H1 (cell line): ENCODE results near the gene CDPF1. TPM values are rescaled to one million over a fixed set of nuclear protein-coding genes. Genes with fewer than 3 reads are reported as not detected.

Source experiments
- CTCF ChIA-PET: fragments of 300-600 bp; sonication (Branson Sonifier 250); formaldehyde crosslinking; loops from one replicate; lab custom pipeline; 2021; ENCODE audit not compliant: partially characterized antibody; lab: Charles Lee
- POLR2A ChIA-PET: fragments of 300-600 bp; sonication (Branson Sonifier 250); formaldehyde crosslinking; loops from one replicate; lab custom pipeline; 2021; ENCODE audit warnings: inconsistent platforms; ENCODE audit not compliant: partially characterized antibody; lab: Charles Lee
- DNase-seq, 2 experiments: peaks; one replicate each; pipeline versions ENCODE4 v3.0.0 to v3.0.0-alpha.2; 2010 to 2022; ENCODE audit warnings: low spot score in 2 of 2, low read depth in 1 of 2, mixed read lengths in 1 of 2
- FAIRE-seq: peaks from 2 replicates; lab custom pipeline; 2011; peaks lifted over from hg19 to GRCh38; lab: Jason Lieb, UNC
- H2AFZ ChIP-seq: 2 replicates; pipeline ENCODE4 v1.8.1; 2012; ENCODE audit warnings: low read length, inconsistent platforms
- H2AK5ac ChIP-seq: 2 replicates; pipeline ENCODE4 v1.6.1; 2013; ENCODE audit warnings: low read depth, low read length
- H2BK120ac ChIP-seq: replicated peaks from 2 replicates; pipeline ENCODE3; 2013; ENCODE audit warnings: low read depth, low read length, inconsistent platforms
- H2BK12ac ChIP-seq: 2 replicates; pipeline ENCODE4 v1.6.1; 2013; ENCODE audit warnings: low read depth, low read length
- H2BK15ac ChIP-seq: 2 replicates; pipeline ENCODE4 v1.6.1; 2013; ENCODE audit warnings: low read length
- H2BK20ac ChIP-seq: 2 replicates; pipeline ENCODE4 v1.6.1; 2013; ENCODE audit warnings: low read length
- H2BK5ac ChIP-seq: 2 replicates; pipeline ENCODE4 v1.6.1; 2013; ENCODE audit warnings: low read depth, low read length
- H3K14ac ChIP-seq: 2 replicates; pipeline ENCODE4 v1.6.1; 2013; ENCODE audit warnings: inconsistent platforms; ENCODE audit not compliant: insufficient read length
- H3K18ac ChIP-seq: 2 replicates; pipeline ENCODE4 v1.6.1; 2013; ENCODE audit warnings: low read length; ENCODE audit errors: extremely low read depth
- H3K23ac ChIP-seq: 2 replicates; pipeline ENCODE4 v1.6.1; 2013; ENCODE audit warnings: inconsistent platforms; ENCODE audit not compliant: insufficient read length
- H3K23me2 ChIP-seq: 2 replicates; pipeline ENCODE4 v1.6.1; 2013; ENCODE audit warnings: low read depth, low read length
- H3K27ac ChIP-seq: 2 replicates; pipeline ENCODE4 v1.6.1; 2011; ENCODE audit warnings: low read depth, low read length, inconsistent platforms
- H3K27me3 ChIP-seq, 4 experiments: replicated peaks in 1 of 4; 1 replicate in 1 of 4; 2 replicates in 3 of 4; pipeline versions ENCODE4 v1.6.1 to v1.8.1; 2011 to 2013; ENCODE audit warnings: low read length in 3 of 4, mild to moderate bottlenecking in 3 of 4, inconsistent platforms in 2 of 4, mixed read lengths in 2 of 4, moderate library complexity in 1 of 4; ENCODE audit not compliant: control insufficient read depth in 3 of 4, insufficient read depth in 3 of 4; ENCODE audit errors: extremely low read depth in 1 of 4
- H3K36me3 ChIP-seq, 4 experiments: 2 replicates each; pipeline versions ENCODE4 v1.6.1 to v1.8.1; 2011 to 2013; ENCODE audit warnings: mild to moderate bottlenecking in 4 of 4, low read length in 3 of 4, moderate library complexity in 2 of 4, control low read depth in 1 of 4, inconsistent platforms in 1 of 4; ENCODE audit not compliant: insufficient read depth in 4 of 4, control insufficient read depth in 2 of 4
- H3K4ac ChIP-seq: replicated peaks from 2 replicates; pipeline ENCODE3; 2013; ENCODE audit warnings: low read length, low read depth, mixed read lengths, inconsistent platforms; ENCODE audit not compliant: insufficient read length
- H3K4me1 ChIP-seq, 4 experiments: replicated peaks in 1 of 4; 1 replicate in 1 of 4; 2 replicates in 3 of 4; pipeline versions ENCODE4 v1.6.1 to v1.8.1; 2011 to 2013; ENCODE audit warnings: low read length in 3 of 4, inconsistent platforms in 2 of 4, mixed read lengths in 1 of 4; ENCODE audit not compliant: insufficient read depth in 4 of 4, control insufficient read depth in 3 of 4
- H3K4me2 ChIP-seq, 2 experiments: 2 replicates each; pipeline versions ENCODE4 v1.6.1 to v1.8.1; 2011 to 2013; ENCODE audit warnings: low read depth in 2 of 2, low read length in 2 of 2, control low read depth in 1 of 2, inconsistent platforms in 1 of 2, mild to moderate bottlenecking in 1 of 2; ENCODE audit not compliant: insufficient read depth in 1 of 2
- H3K4me3 ChIP-seq, 4 experiments: fragments of 200-600, 300-600 bp in 1 of 4; sonication (generic), shearing (Covaris generic), sonication (Bioruptor Twin) in 1 of 4; 2 replicates each; pipeline versions ENCODE4 v1.5.1 to v1.8.1; 2011 to 2016; ENCODE audit warnings: low read length in 4 of 4, low read depth in 3 of 4, control low read depth in 2 of 4, inconsistent platforms in 2 of 4, mild to moderate bottlenecking in 2 of 4, mixed read lengths in 1 of 4, moderate library complexity in 1 of 4; ENCODE audit not compliant: insufficient read depth in 2 of 4; ENCODE audit errors: extremely low read depth in 1 of 4
- H3K56ac ChIP-seq: replicated peaks from 2 replicates; pipeline ENCODE3; 2013; ENCODE audit warnings: low read depth, mild to moderate bottlenecking, mixed read lengths, low read length, inconsistent platforms; ENCODE audit not compliant: insufficient read length
- H3K79me1 ChIP-seq: 2 replicates; pipeline ENCODE4 v1.6.1; 2013; ENCODE audit warnings: low read depth, low read length, control low read depth
- H3K79me2 ChIP-seq, 2 experiments: 2 replicates each; pipeline versions ENCODE4 v1.6.1 to v1.8.1; 2012 to 2013; ENCODE audit warnings: low read length in 2 of 2, mild to moderate bottlenecking in 2 of 2, inconsistent platforms in 1 of 2; ENCODE audit not compliant: insufficient read depth in 2 of 2, control insufficient read depth in 1 of 2
- H3K9ac ChIP-seq, 4 experiments: replicated peaks in 1 of 4; 1 replicate in 1 of 4; 2 replicates in 3 of 4; pipeline versions ENCODE4 v1.6.1 to v1.8.1; 2011 to 2013; ENCODE audit warnings: low read depth in 3 of 4, low read length in 3 of 4, control low read depth in 2 of 4, mild to moderate bottlenecking in 2 of 4, moderate library complexity in 2 of 4, inconsistent platforms in 1 of 4; ENCODE audit errors: extremely low read depth in 1 of 4
- H3K9me3 ChIP-seq, 2 experiments: 2 replicates each; pipeline versions ENCODE4 v1.6.1 to v1.8.1; 2012 to 2013; ENCODE audit warnings: mild to moderate bottlenecking in 2 of 2, moderate library complexity in 2 of 2, control low read depth in 1 of 2, inconsistent platforms in 1 of 2, low read depth in 1 of 2, low read length in 1 of 2, mixed read lengths in 1 of 2; ENCODE audit not compliant: insufficient read depth in 2 of 2
- H4K20me1 ChIP-seq, 2 experiments: replicated peaks in 1 of 2; 2 replicates each; pipeline versions ENCODE3 to v1.8.1; 2011 to 2013; ENCODE audit warnings: inconsistent platforms in 2 of 2, low read length in 2 of 2, mild to moderate bottlenecking in 1 of 2; ENCODE audit not compliant: insufficient read depth in 2 of 2, control insufficient read depth in 1 of 2
- H4K5ac ChIP-seq: 2 replicates; pipeline ENCODE4 v1.6.1; 2013; ENCODE audit warnings: low read length, low read depth, mixed read lengths, inconsistent platforms; ENCODE audit not compliant: insufficient read length
- H4K8ac ChIP-seq: 2 replicates; pipeline ENCODE4 v1.8.0; 2013; ENCODE audit warnings: mild to moderate bottlenecking, moderate library complexity, low read length, inconsistent platforms; ENCODE audit not compliant: insufficient read depth; ENCODE audit errors: extremely low read depth
- H4K91ac ChIP-seq: replicated peaks from 2 replicates; pipeline ENCODE3; 2013; ENCODE audit warnings: low read length, mixed read lengths, inconsistent platforms; ENCODE audit not compliant: insufficient read length
- ASH2L ChIP-seq: fragments of 200-600, 300-600 bp; sonication (generic); IDR thresholded peaks from one replicate; pipeline ENCODE4 v1.7.1; 2017; ENCODE audit warnings: low read length
- BACH1 ChIP-seq: IDR thresholded peaks from 2 replicates; pipeline ENCODE4 v1.6.1; 2012; ENCODE audit warnings: low read length, improper control_type of control experiment
- JUN ChIP-seq: IDR thresholded peaks from 2 replicates; pipeline ENCODE4 v1.6.1; 2011; ENCODE audit warnings: low read depth, mild to moderate bottlenecking, improper control_type of control experiment, low read length
- WGBS, 2 experiments: shearing (Covaris generic) in 1 of 2; methylation state at CpG; one replicate each; pipeline versions ENCODE4 v1.1.6 to v1.1.7; 2013 to 2015; ENCODE audit warnings: low lambda C conversion rate in 2 of 2, mixed read lengths in 2 of 2, inconsistent platforms in 1 of 2, low coverage in 1 of 2, missing lambda C conversion rate in 1 of 2; ENCODE audit not compliant: insufficient replicate concordance in 2 of 2, insufficient coverage in 1 of 2, insufficient read length in 1 of 2; ENCODE audit errors: extremely low coverage in 1 of 2, missing lambda C conversion rate in 1 of 2; 5-methylcytosine and 5-hydroxymethylcytosine counted together
- polyA plus RNA-seq, 7 experiments: library from polyadenylated mRNA; depleted of rRNA in 3 of 7; stranded (reverse) in 5 of 7; unstranded in 2 of 7; fragments of >200 nt in 5 of 7; fragments of 200-250 nt in 2 of 7; gene quantifications; 1 replicate in 5 of 7; 2 replicates in 1 of 7; 4 replicates in 1 of 7; pipeline versions ENCODE4 v1.2.1 to v1.2.3, GENCODE V29; 2011 to 2013; ENCODE audit warnings: missing spikeins in 2 of 7, mixed read lengths in 2 of 7
- total RNA-seq: library from RNA; stranded (reverse); fragmentation: NEBNext Ultra II Directional; extraction: Animal tissue kit (Norgen Biotek cat#: 25700); gene quantifications from 2 replicates; pipeline ENCODE4 v1.2.1, GENCODE V29; 2021

CDPF1 gene
- total and polyA plus RNA-seq, 2 of the 8 experiments (the other 6 are each of a cell fraction or from before 2014, with no cell fraction given), result 9.7 to 13.7 TPM

GRCh38 chr22:46209262-46209661, 40.8 kb downstream of the CDPF1 start:
- Histone ChIP-seq H3K36me3 (peaks cover 0 to 1% (median 0%) of the 10 kb centered on the region in 4 experiments; a peak in 1 of 8 replicates), H4K8ac (no peak overlapping the region), H2BK12ac (no peak overlapping the region), H3K23me2 (no peaks in the 10 kb centered on the region), H3K4ac (no peak overlapping the region), H3K9me3 (peaks cover 2 to 12% of the 10 kb centered on the region in 2 experiments; a peak in 3 of 4 replicates), H3K4me3 (no peak overlapping the region), H2AFZ (no peak overlapping the region), H3K79me2 (no peaks in the 10 kb centered on the region), H3K56ac (no peak overlapping the region), H3K4me2 (no peak overlapping the region), H2BK20ac (no peak overlapping the region), H3K9ac (no peak overlapping the region), H4K5ac (no peak overlapping the region), H2BK120ac (no peak overlapping the region), H2BK5ac (no peak overlapping the region), H3K79me1 (no peaks in the 10 kb centered on the region), H4K20me1 (no peaks in the 10 kb centered on the region), H3K27me3 (no peaks in the 10 kb centered on the region), H3K18ac (no peak overlapping the region), H2BK15ac (no peak overlapping the region), H4K91ac (no peak overlapping the region), H3K27ac (no peak overlapping the region), H3K14ac (no peak overlapping the region), H3K23ac (no peak overlapping the region), H2AK5ac (no peak overlapping the region), H3K4me1 (no peaks in the 10 kb centered on the region)
- ChIA-PET POLR2A (interaction anchor here (1.2 kb wide), 1 partner anchor 87 kb away, joined by 4 read pairs; no protein-coding TSS in a partner anchor), CTCF (no interaction called here)
- FAIRE-seq (no peak), DNase-seq (no peak)
- WGBS, 2 experiments, result 100% methylated on average over 1 of the region's 1 CpG; no CpG with 5 or more reads in 1 of the 2 experiments
- TF ChIP-seq BACH1 (no peak), JUN (no peak), ASH2L (no peak)
